HepG2 (cell line): ENCODE results near the gene CFAP100. TPM values are rescaled to one million over a fixed set of nuclear protein-coding genes. Genes with fewer than 3 reads are reported as not detected.

Experiments
- DR1 ChIP-seq: sonication (generic); formaldehyde crosslinking; IDR thresholded peaks from 2 replicates; pipeline ENCODE4 v1.8.0; 2021; ENCODE audit warnings: mild to moderate bottlenecking, missing genetic modification reagents, inconsistent platforms
- FOXA3 ChIP-seq: IDR thresholded peaks from 2 replicates; pipeline ENCODE4 v1.6.1; 2016; ENCODE audit warnings: missing genetic modification reagents, missing compliant biosample characterization
- HDAC1 ChIP-seq: sonication (generic); formaldehyde crosslinking; IDR thresholded peaks from 2 replicates; pipeline ENCODE4 v1.5.1; 2020; ENCODE audit warnings: mild to moderate bottlenecking, missing genetic modification reagents
- HOXA7 ChIP-seq: sonication (generic); formaldehyde crosslinking; IDR thresholded peaks from 2 replicates; pipeline ENCODE4 v1.8.1; 2022; ENCODE audit warnings: mild to moderate bottlenecking, missing genetic modification reagents, moderate library complexity
- MTA1 ChIP-seq: sonication (generic); formaldehyde crosslinking; IDR thresholded peaks from 2 replicates; pipeline ENCODE4 v1.4.0; 2020; ENCODE audit warnings: missing genetic modification reagents, mild to moderate bottlenecking, borderline replicate concordance
- MXD1 ChIP-seq: sonication (generic); formaldehyde crosslinking; IDR thresholded peaks from 2 replicates; pipeline ENCODE4 v1.4.0; 2020; ENCODE audit warnings: mild to moderate bottlenecking, missing genetic modification reagents
- PREB ChIP-seq: sonication (generic); formaldehyde crosslinking; IDR thresholded peaks from 2 replicates; pipeline ENCODE4 v1.4.0; 2020; ENCODE audit warnings: missing genetic modification reagents
- RBM22 ChIP-seq: fragments of 200-400 bp; formaldehyde crosslinking; optimal IDR thresholded peaks from 2 replicates; pipeline ENCODE3; 2017; ENCODE audit warnings: mild to moderate bottlenecking, low read length, moderate library complexity
- TRIM24 ChIP-seq: sonication (generic); formaldehyde crosslinking; IDR thresholded peaks from 2 replicates; pipeline ENCODE4 v1.8.0; 2022; ENCODE audit warnings: mild to moderate bottlenecking, missing genetic modification reagents
- YEATS2 ChIP-seq: sonication (generic); formaldehyde crosslinking; IDR thresholded peaks from 2 replicates; pipeline ENCODE4 v1.4.0; 2020; ENCODE audit warnings: missing genetic modification reagents, borderline replicate concordance
- YEATS4 ChIP-seq: sonication (generic); formaldehyde crosslinking; IDR thresholded peaks from 2 replicates; pipeline ENCODE4 v1.4.0; 2020; ENCODE audit warnings: missing genetic modification reagents, borderline replicate concordance
- ZNF224 ChIP-seq: sonication (generic); formaldehyde crosslinking; IDR thresholded peaks from 2 replicates; pipeline ENCODE4 v1.5.0; 2020; ENCODE audit warnings: mild to moderate bottlenecking, missing genetic modification reagents
- ZNF431 ChIP-seq: sonication (generic); formaldehyde crosslinking; IDR thresholded peaks from 2 replicates; pipeline ENCODE4 v1.9.0; 2022; ENCODE audit warnings: missing genetic modification reagents, low read depth, mild to moderate bottlenecking, borderline replicate concordance
- ZNF577 ChIP-seq: sonication (generic); formaldehyde crosslinking; IDR thresholded peaks from 2 replicates; pipeline ENCODE4 v1.4.0; 2020; ENCODE audit warnings: mild to moderate bottlenecking, low read depth, missing genetic modification reagents, borderline replicate concordance
- ZNF703 ChIP-seq: sonication (generic); formaldehyde crosslinking; IDR thresholded peaks from 2 replicates; pipeline ENCODE4 v1.5.1; 2020; ENCODE audit warnings: missing genetic modification reagents, mild to moderate bottlenecking, moderate library complexity, borderline replicate concordance
- polyA plus RNA-seq, 8 experiments: library from polyadenylated mRNA; depleted of rRNA in 3 of 8; stranded (reverse) in 7 of 8; unstranded in 1 of 8; fragments of >200 nt; fragmentation: Illumina TruSeq in 4 of 8; extraction: Trizol in 4 of 8; gene quantifications; 2 replicates each; pipeline versions ENCODE4 v1.2.1 to v1.2.3, GENCODE V29; 2011 to 2016; ENCODE audit warnings: low read depth in 4 of 8, missing spikeins in 1 of 8, mixed read lengths in 1 of 8; ENCODE audit not compliant: insufficient read depth in 1 of 8
- total RNA-seq, 5 experiments: library from RNA; depleted of rRNA; stranded (reverse); fragments of >200 nt; fragmentation: Illumina TruSeq; extraction: Trizol; gene quantifications; 2 replicates each; pipeline ENCODE4 v1.2.3, GENCODE V29; 2016; ENCODE audit warnings: low read depth in 1 of 5
- TF ChIP-seq, protein P1 (sequence below), 2 experiments: fragments of 450-650 bp in 1 of 2; sonication (generic) in 1 of 2; formaldehyde crosslinking in 1 of 2; IDR thresholded peaks; 2 replicates each; pipeline versions ENCODE4 v1.6.1 to v1.8.0; 2016 to 2022; ENCODE audit warnings: antibody characterized with exemption in 1 of 2, mild to moderate bottlenecking in 1 of 2, missing genetic modification reagents in 1 of 2
- TF ChIP-seq, protein P2 (sequence below): IDR thresholded peaks from 2 replicates; pipeline ENCODE4 v1.6.1; 2016; ENCODE audit warnings: control low read depth

The CFAP100 gene
- total and polyA plus RNA-seq, 2 of the 13 experiments (the other 11 are each of a cell fraction or from before 2014, with no cell fraction given), result 0.32 TPM; not detected in 1

- TF ChIP-seq, protein P1, sequence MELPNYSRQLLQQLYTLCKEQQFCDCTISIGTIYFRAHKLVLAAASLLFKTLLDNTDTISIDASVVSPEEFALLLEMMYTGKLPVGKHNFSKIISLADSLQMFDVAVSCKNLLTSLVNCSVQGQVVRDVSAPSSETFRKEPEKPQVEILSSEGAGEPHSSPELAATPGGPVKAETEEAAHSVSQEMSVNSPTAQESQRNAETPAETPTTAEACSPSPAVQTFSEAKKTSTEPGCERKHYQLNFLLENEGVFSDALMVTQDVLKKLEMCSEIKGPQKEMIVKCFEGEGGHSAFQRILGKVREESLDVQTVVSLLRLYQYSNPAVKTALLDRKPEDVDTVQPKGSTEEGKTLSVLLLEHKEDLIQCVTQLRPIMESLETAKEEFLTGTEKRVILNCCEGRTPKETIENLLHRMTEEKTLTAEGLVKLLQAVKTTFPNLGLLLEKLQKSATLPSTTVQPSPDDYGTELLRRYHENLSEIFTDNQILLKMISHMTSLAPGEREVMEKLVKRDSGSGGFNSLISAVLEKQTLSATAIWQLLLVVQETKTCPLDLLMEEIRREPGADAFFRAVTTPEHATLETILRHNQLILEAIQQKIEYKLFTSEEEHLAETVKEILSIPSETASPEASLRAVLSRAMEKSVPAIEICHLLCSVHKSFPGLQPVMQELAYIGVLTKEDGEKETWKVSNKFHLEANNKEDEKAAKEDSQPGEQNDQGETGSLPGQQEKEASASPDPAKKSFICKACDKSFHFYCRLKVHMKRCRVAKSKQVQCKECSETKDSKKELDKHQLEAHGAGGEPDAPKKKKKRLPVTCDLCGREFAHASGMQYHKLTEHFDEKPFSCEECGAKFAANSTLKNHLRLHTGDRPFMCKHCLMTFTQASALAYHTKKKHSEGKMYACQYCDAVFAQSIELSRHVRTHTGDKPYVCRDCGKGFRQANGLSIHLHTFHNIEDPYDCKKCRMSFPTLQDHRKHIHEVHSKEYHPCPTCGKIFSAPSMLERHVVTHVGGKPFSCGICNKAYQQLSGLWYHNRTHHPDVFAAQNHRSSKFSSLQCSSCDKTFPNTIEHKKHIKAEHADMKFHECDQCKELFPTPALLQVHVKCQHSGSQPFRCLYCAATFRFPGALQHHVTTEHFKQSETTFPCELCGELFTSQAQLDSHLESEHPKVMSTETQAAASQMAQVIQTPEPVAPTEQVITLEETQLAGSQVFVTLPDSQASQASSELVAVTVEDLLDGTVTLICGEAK (IDR thresholded peaks at IDR 0.05), result no peak
- TF ChIP-seq, protein P1 (CRISPR knock-in tag; IDR thresholded peaks at IDR 0.05), result no peak
- TF ChIP-seq MTA1 (CRISPR knock-in tag) (peak; percentile 80; the same call in 1 of the 2 replicates), HDAC1 (CRISPR knock-in tag) (no peak; the same call in none of the 2 replicates), RBM22 (no peak), YEATS2 (no peak), ZNF431 (CRISPR knock-in tag) (peak; percentile 83), PREB (CRISPR knock-in tag) (no peak), YEATS4 (CRISPR knock-in tag) (peak; percentile 85; the same call in 1 of the 2 replicates), ZNF703 (CRISPR knock-in tag) (no peak), HOXA7 (CRISPR knock-in tag) (no peak), MXD1 (CRISPR knock-in tag) (peak; percentile 58), DR1 (CRISPR knock-in tag) (no peak), ZNF224 (CRISPR knock-in tag) (no peak), TRIM24 (no peak), FOXA3 (peak; percentile 90), ZNF577 (CRISPR knock-in tag) (no peak)
- TF ChIP-seq, protein P2, sequence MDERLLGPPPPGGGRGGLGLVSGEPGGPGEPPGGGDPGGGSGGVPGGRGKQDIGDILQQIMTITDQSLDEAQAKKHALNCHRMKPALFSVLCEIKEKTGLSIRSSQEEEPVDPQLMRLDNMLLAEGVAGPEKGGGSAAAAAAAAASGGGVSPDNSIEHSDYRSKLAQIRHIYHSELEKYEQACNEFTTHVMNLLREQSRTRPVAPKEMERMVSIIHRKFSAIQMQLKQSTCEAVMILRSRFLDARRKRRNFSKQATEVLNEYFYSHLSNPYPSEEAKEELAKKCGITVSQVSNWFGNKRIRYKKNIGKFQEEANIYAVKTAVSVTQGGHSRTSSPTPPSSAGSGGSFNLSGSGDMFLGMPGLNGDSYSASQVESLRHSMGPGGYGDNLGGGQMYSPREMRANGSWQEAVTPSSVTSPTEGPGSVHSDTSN, result no peak
These were observed 5.5 kb upstream of the CFAP100 start (continued) for GRCh38 chr3:126389112-126389793.
